ENCODE results near the gene EPHA3. TPM values are rescaled to one million over a fixed set of nuclear protein-coding genes. Genes with fewer than 3 reads are reported as not detected.

Gene EPHA3
- total RNA-seq, 1 experiment from 2014 or later, result 21.5 TPM

DNA sequence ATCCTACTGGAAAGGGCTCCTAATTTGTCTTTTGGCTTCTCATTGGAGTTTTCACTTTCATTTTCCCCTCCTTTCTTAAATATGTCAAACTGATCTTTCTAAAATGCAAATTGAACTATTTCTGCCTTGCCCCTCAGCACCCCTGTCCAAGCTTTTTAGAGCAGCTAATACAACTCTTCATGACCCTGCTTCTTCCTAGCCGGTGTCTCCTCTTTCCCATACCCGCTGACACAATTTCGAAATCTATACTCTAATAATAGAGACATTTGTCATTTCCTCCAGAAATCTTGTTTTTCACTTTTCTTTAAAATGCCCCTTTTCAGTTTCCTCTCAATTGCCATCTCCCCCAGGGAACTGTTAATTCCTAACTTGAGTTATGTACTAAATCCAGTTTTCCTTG, 2.9 kb upstream of the EPHA3 start:
- H3K4me3 ChIP-seq (ENCODE audit: low read depth, low read length, poor library complexity, severe bottlenecking), result no peak overlapping the region
- CTCF ChIA-PET, result no interaction called here
- intact Hi-C loops (cut with micrococcal nuclease; ENCODE audit: unreplicated experiment), result loop anchor here (2.0 to 5.0 kb wide), 2 partner anchors 886 to 988 kb away; no protein-coding TSS in a partner anchor

DNA sequence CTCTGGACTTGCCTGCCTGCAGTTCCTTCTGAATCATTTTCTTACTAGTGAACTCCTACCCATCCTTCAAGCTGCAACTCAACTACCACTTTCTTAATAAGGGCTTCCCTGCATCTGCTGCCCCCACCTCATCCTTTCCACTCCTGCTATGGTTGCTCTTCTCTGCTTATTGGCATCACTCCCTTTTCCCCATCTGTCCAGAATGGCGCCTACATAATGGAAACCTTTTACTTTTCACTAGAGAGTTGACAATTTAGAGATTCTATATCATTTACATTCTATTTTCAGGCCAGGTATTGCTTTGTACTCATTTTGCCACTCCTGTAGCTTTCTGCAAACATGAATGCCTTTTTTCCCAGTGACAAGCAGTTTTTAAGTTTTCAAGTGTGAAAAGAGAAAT, 1.9 kb upstream of the EPHA3 start:
- no peak overlapping the region for H3K4me3 ChIP-seq (ENCODE audit: low read depth, low read length, poor library complexity, severe bottlenecking)
- no TSS peak for BruUV-seq (replicated peaks)
- TF ChIP-seq, protein P1, sequence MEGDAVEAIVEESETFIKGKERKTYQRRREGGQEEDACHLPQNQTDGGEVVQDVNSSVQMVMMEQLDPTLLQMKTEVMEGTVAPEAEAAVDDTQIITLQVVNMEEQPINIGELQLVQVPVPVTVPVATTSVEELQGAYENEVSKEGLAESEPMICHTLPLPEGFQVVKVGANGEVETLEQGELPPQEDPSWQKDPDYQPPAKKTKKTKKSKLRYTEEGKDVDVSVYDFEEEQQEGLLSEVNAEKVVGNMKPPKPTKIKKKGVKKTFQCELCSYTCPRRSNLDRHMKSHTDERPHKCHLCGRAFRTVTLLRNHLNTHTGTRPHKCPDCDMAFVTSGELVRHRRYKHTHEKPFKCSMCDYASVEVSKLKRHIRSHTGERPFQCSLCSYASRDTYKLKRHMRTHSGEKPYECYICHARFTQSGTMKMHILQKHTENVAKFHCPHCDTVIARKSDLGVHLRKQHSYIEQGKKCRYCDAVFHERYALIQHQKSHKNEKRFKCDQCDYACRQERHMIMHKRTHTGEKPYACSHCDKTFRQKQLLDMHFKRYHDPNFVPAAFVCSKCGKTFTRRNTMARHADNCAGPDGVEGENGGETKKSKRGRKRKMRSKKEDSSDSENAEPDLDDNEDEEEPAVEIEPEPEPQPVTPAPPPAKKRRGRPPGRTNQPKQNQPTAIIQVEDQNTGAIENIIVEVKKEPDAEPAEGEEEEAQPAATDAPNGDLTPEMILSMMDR (conservative IDR thresholded peaks at IDR 0.05; ENCODE audit: low read depth, low read length), result no peak
- no peak for TF ChIP-seq EZH2 (IDR thresholded peaks at IDR 0.05; ENCODE audit: borderline replicate concordance, low read depth, low read length, poor library complexity, severe bottlenecking)
- no peaks in the 10 kb centered on the region for H3K27me3 ChIP-seq (replicated peaks; ENCODE audit: insufficient read depth, low read depth, low read length, poor library complexity)
- ChIA-PET POLR2A (ENCODE audit: low non-redundant PET) (no interaction called here), CTCF (no interaction called here)
- intact Hi-C loops (cut with micrococcal nuclease; ENCODE audit: unreplicated experiment), result loop anchor here (2.0 to 5.0 kb wide), 3 partner anchors 403 to 903 kb away; no protein-coding TSS in a partner anchor
- H3K9me3 ChIP-seq (ENCODE audit: low read depth, low read length, poor library complexity, severe bottlenecking), result no peaks in the 10 kb centered on the region
- H3K36me3 ChIP-seq (ENCODE audit: insufficient read depth, low read length, poor library complexity, severe bottlenecking), result no peaks in the 10 kb centered on the region
- H3K4me1 ChIP-seq (ENCODE audit: insufficient read depth, low read length, poor library complexity, severe bottlenecking), result peaks cover 23% of the 10 kb centered on the region
- no peak overlapping the region for H3K27ac ChIP-seq (ENCODE audit: low read depth, low read length, poor library complexity, severe bottlenecking)
- DNase-seq (ENCODE audit: low spot score), result no peak

More for the DNA sequence above, 2.9 kb upstream of the EPHA3 start:
- no peaks in the 10 kb centered on the region for H3K9me3 ChIP-seq (ENCODE audit: low read depth, low read length, poor library complexity, severe bottlenecking)
- no TSS peak for BruUV-seq (replicated peaks)
- no peaks in the 10 kb centered on the region for H3K36me3 ChIP-seq (ENCODE audit: insufficient read depth, low read length, poor library complexity, severe bottlenecking)
- H3K4me1 ChIP-seq (ENCODE audit: insufficient read depth, low read length, poor library complexity, severe bottlenecking), result peaks cover 20% of the 10 kb centered on the region
- H3K27ac ChIP-seq (ENCODE audit: low read depth, low read length, poor library complexity, severe bottlenecking), result no peak overlapping the region
- TF ChIP-seq, protein P1 (conservative IDR thresholded peaks at IDR 0.05; ENCODE audit: low read depth, low read length), result no peak
- no peak for TF ChIP-seq EZH2 (IDR thresholded peaks at IDR 0.05; ENCODE audit: borderline replicate concordance, low read depth, low read length, poor library complexity, severe bottlenecking)
- no peak for DNase-seq (ENCODE audit: low spot score)
- no peaks in the 10 kb centered on the region for H3K27me3 ChIP-seq (replicated peaks; ENCODE audit: insufficient read depth, low read depth, low read length, poor library complexity)
- POLR2A ChIA-PET (ENCODE audit: low non-redundant PET), result no interaction called here

DNA sequence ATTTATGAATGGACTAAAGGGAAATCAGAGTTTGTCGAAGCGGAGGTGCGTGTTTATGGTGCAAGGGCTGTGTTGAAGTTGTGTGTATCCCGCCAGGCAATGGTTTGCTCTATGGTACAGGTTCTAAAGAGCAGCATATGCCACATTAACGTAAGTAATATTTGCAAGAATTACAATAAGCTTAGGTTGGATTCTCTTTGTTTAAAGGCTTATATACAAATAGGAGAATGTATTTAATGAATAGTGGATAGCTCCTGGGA, 800 bp downstream of the EPHA3 start:
- intact Hi-C loops (cut with micrococcal nuclease; ENCODE audit: unreplicated experiment), result loop anchor here (5.0 kb wide), 2 partner anchors 406 to 906 kb away; no protein-coding TSS in a partner anchor
- Histone ChIP-seq H3K9me3 (ENCODE audit: low read depth, low read length, poor library complexity, severe bottlenecking) (no peaks in the 10 kb centered on the region), H3K4me3 (ENCODE audit: low read depth, low read length, poor library complexity, severe bottlenecking) (peak overlapping the region; percentile 59), H3K27me3 (replicated peaks; ENCODE audit: insufficient read depth, low read depth, low read length, poor library complexity) (no peaks in the 10 kb centered on the region), H3K27ac (ENCODE audit: low read depth, low read length, poor library complexity, severe bottlenecking) (peak overlapping the region; percentile 19), H3K4me1 (ENCODE audit: insufficient read depth, low read length, poor library complexity, severe bottlenecking) (peaks cover 45% of the 10 kb centered on the region), H3K36me3 (ENCODE audit: insufficient read depth, low read length, poor library complexity, severe bottlenecking) (no peaks in the 10 kb centered on the region)
- ChIA-PET CTCF (no interaction called here), POLR2A (ENCODE audit: low non-redundant PET) (no interaction called here)
- no TSS peak for BruUV-seq (replicated peaks)
- TF ChIP-seq EZH2 (IDR thresholded peaks at IDR 0.05; ENCODE audit: borderline replicate concordance, low read depth, low read length, poor library complexity, severe bottlenecking), result no peak
- TF ChIP-seq, protein P1 (conservative IDR thresholded peaks at IDR 0.05; ENCODE audit: low read depth, low read length), result no peak
- DNase-seq (ENCODE audit: low spot score), result peak; percentile 57

Data from A673 (cell line).